ENCODE measurements around the gene ANKRD10.

Gene ANKRD10

GRCh38 chr13:110886870-110887596 lies 27.8 kb downstream of the ANKRD10 start:
- Histone ChIP-seq H3K9me3 (ENCODE audit: insufficient read depth, low read length) (no peaks in the 10 kb centered on the region), H3K9ac (ENCODE audit: low read length) (no peak overlapping the region), H3K27me3 (ENCODE audit: low read length) (no peaks in the 10 kb centered on the region), H3K4me3 (ENCODE audit: insufficient read depth, low read length, poor library complexity, severe bottlenecking) (no peak overlapping the region), H3K9me2 (replicated peaks; ENCODE audit: insufficient read depth, low read length) (no peaks in the 10 kb centered on the region), H4K20me1 (ENCODE audit: low read depth, low read length) (no peaks in the 10 kb centered on the region), H3K27ac (ENCODE audit: low read depth, low read length) (no peak overlapping the region), H2AFZ (ENCODE audit: low read depth, low read length, severe bottlenecking) (no peak overlapping the region), H3K79me2 (ENCODE audit: insufficient read depth, low read length) (no peaks in the 10 kb centered on the region), H3F3A (ENCODE audit: insufficient read depth) (no peaks in the 10 kb centered on the region), H3K4me2 (ENCODE audit: low read depth, low read length, poor library complexity, severe bottlenecking) (no peak overlapping the region), H3K36me3 (ENCODE audit: low read length) (no peaks in the 10 kb centered on the region)
- TF ChIP-seq EZH2phosphoT487 (conservative IDR thresholded peaks at IDR 0.05; ENCODE audit: low read length) (no peak), CTCF (IDR thresholded peaks at IDR 0.05; ENCODE audit: insufficient read depth, low read length, poor library complexity, severe bottlenecking) (no peak)

GRCh38 chr13:110885966-110886869 lies 28.7 kb downstream of the ANKRD10 start:
- Histone ChIP-seq H3K9me3 (ENCODE audit: insufficient read depth, low read length) (no peaks in the 10 kb centered on the region), H3K9me2 (replicated peaks; ENCODE audit: insufficient read depth, low read length) (no peaks in the 10 kb centered on the region), H3K9ac (ENCODE audit: low read length) (no peak overlapping the region), H3F3A (ENCODE audit: insufficient read depth) (no peaks in the 10 kb centered on the region), H3K4me3 (ENCODE audit: insufficient read depth, low read length, poor library complexity, severe bottlenecking) (no peak overlapping the region), H3K27me3 (ENCODE audit: low read length) (no peaks in the 10 kb centered on the region), H3K36me3 (ENCODE audit: low read length) (no peaks in the 10 kb centered on the region), H4K20me1 (ENCODE audit: low read depth, low read length) (no peaks in the 10 kb centered on the region), H3K27ac (ENCODE audit: low read depth, low read length) (no peak overlapping the region), H3K4me2 (ENCODE audit: low read depth, low read length, poor library complexity, severe bottlenecking) (no peak overlapping the region), H2AFZ (ENCODE audit: low read depth, low read length, severe bottlenecking) (no peak overlapping the region), H3K79me2 (ENCODE audit: insufficient read depth, low read length) (no peaks in the 10 kb centered on the region)
- TF ChIP-seq CTCF (IDR thresholded peaks at IDR 0.05; ENCODE audit: insufficient read depth, low read length, poor library complexity, severe bottlenecking) (no peak), EZH2phosphoT487 (conservative IDR thresholded peaks at IDR 0.05; ENCODE audit: low read length) (no peak)

- Histone ChIP-seq H3K36me3 (ENCODE audit: low read length) (no peaks in the 10 kb centered on the region), H3K27ac (ENCODE audit: low read depth, low read length) (no peak overlapping the region)
- TF ChIP-seq CTCF (IDR thresholded peaks at IDR 0.05; ENCODE audit: insufficient read depth, low read length, poor library complexity, severe bottlenecking) (no peak), EZH2phosphoT487 (conservative IDR thresholded peaks at IDR 0.05; ENCODE audit: low read length) (no peak)
Observed at GRCh38 chr13:110885516-110885915, 29.4 kb downstream of the ANKRD10 start.

More at GRCh38 chr13:110885516-110885915, 29.4 kb downstream of the ANKRD10 start:
- no peaks in the 10 kb centered on the region for H3F3A ChIP-seq (ENCODE audit: insufficient read depth)
- H3K9ac ChIP-seq (ENCODE audit: low read length), result no peak overlapping the region
- no peak overlapping the region for H2AFZ ChIP-seq (ENCODE audit: low read depth, low read length, severe bottlenecking)
- no peak overlapping the region for H3K4me2 ChIP-seq (ENCODE audit: low read depth, low read length, poor library complexity, severe bottlenecking)
- H3K9me2 ChIP-seq (replicated peaks; ENCODE audit: insufficient read depth, low read length), result no peaks in the 10 kb centered on the region
- H3K9me3 ChIP-seq (ENCODE audit: insufficient read depth, low read length), result no peaks in the 10 kb centered on the region
- no peak overlapping the region for H3K4me3 ChIP-seq (ENCODE audit: insufficient read depth, low read length, poor library complexity, severe bottlenecking)
- no peaks in the 10 kb centered on the region for H3K27me3 ChIP-seq (ENCODE audit: low read length)
- H4K20me1 ChIP-seq (ENCODE audit: low read depth, low read length), result no peaks in the 10 kb centered on the region
- H3K79me2 ChIP-seq (ENCODE audit: insufficient read depth, low read length), result no peaks in the 10 kb centered on the region
